Thyroid gland (tissue), 4 donors: ENCODE measurements around the gene ZZZ3. TPM values are rescaled to one million over a fixed set of nuclear protein-coding genes. Genes with fewer than 3 reads are reported as not detected.
"Not testable (repeated sequence)": the region's sequence is repeated elsewhere in the genome, so short reads cannot be mapped to it uniquely, and the experiment has no call there.

Experiments used
- DNase-seq, 2 donors: peaks; one replicate each; pipeline ENCODE4 v3.0.0-alpha.2; 2019
- H3K27ac ChIP-seq, 3 donors: fragments of 200-600 bp; sonication (generic); 1 replicate in 2 of 3; 2 replicates in 1 of 3; pipeline ENCODE4 v1.5.1; 2016 to 2019; ENCODE audit warnings: mild to moderate bottlenecking in 1 of 3, moderate library complexity in 1 of 3
- H3K27me3 ChIP-seq: fragments of 200-600 bp; sonication (generic); one replicate; pipeline ENCODE4 v1.5.1; 2019
- H3K36me3 ChIP-seq, 2 donors: fragments of 200-600 bp; sonication (generic); one replicate each; pipeline ENCODE4 v1.5.1; 2016 to 2019
- H3K4me1 ChIP-seq, 2 donors: fragments of 200-600 bp; sonication (generic); one replicate each; pipeline ENCODE4 v1.5.1; 2017 to 2019
- H3K4me3 ChIP-seq, 3 donors: fragments of 200-600 bp; sonication (generic); replicated peaks in 1 of 3; 1 replicate in 2 of 3; 2 replicates in 1 of 3; pipeline ENCODE4 v1.5.1; 2016; ENCODE audit warnings: mild to moderate bottlenecking in 1 of 3
- H3K9me3 ChIP-seq: fragments of 200-600 bp; sonication (generic); one replicate; pipeline ENCODE4 v1.5.1; 2017
- POLR2A ChIP-seq, 2 donors: fragments of 450-650 bp; IDR thresholded peaks; one replicate each; pipeline ENCODE4 v1.6.1; 2017; ENCODE audit warnings: antibody characterized with exemption in 2 of 2, mild to moderate bottlenecking in 2 of 2, moderate library complexity in 1 of 2
- WGBS, 2 donors: methylation state at CpG; one replicate each; pipeline ENCODE4 v1.1.5; 2017; 5-methylcytosine and 5-hydroxymethylcytosine counted together
- intact Hi-C: fragments of 100-400 bp; cut with DNase I; formaldehyde crosslinking; loops from one replicate; pipeline ENCODE4 v1.15.1; 2023
- total RNA-seq, 4 donors: library from RNA; depleted of rRNA; stranded (reverse); fragments of >200 nt; gene quantifications; one replicate each; pipeline ENCODE4 v1.2.3, GENCODE V29; 2016
- TF ChIP-seq, protein P1 (sequence below), 6 experiments: fragments of 200-600 bp in 3 of 6; fragments of 450-650 bp in 3 of 6; sonication (generic) in 3 of 6; IDR thresholded peaks; one replicate each; pipeline ENCODE4 v1.5.1; 2016 to 2019; ENCODE audit warnings: antibody characterized with exemption in 6 of 6, mild to moderate bottlenecking in 2 of 6, inconsistent platforms in 1 of 6, moderate library complexity in 1 of 6

The ZZZ3 gene
- total RNA-seq, 4 donors from 2014 or later: 114 to 178 (median 118) TPM

DNA sequence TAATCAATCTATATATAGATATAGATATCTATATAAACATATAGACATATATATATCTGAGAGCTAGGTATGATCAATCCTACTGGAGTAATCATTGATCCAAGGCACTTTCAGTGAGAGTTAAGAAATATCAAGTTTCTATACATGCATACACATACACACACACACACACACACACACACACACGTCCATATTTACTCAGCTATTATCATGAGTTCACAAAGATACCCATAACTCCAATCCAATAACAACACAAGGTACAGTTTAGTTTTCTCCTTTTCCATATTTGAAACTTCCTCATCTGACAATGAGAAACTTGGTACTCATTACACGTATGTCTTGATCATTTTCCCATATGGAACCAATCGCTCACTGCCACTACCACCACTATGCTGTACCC, 27.3 kb upstream of the ZZZ3 start:
- no peak overlapping the region for H3K27ac ChIP-seq
- intact Hi-C loops: no loop called here
- H3K36me3 ChIP-seq: peaks cover 26 to 50% of the 10 kb centered on the region in 2 donors
- DNase-seq: no peak
- TF ChIP-seq, protein P1, sequence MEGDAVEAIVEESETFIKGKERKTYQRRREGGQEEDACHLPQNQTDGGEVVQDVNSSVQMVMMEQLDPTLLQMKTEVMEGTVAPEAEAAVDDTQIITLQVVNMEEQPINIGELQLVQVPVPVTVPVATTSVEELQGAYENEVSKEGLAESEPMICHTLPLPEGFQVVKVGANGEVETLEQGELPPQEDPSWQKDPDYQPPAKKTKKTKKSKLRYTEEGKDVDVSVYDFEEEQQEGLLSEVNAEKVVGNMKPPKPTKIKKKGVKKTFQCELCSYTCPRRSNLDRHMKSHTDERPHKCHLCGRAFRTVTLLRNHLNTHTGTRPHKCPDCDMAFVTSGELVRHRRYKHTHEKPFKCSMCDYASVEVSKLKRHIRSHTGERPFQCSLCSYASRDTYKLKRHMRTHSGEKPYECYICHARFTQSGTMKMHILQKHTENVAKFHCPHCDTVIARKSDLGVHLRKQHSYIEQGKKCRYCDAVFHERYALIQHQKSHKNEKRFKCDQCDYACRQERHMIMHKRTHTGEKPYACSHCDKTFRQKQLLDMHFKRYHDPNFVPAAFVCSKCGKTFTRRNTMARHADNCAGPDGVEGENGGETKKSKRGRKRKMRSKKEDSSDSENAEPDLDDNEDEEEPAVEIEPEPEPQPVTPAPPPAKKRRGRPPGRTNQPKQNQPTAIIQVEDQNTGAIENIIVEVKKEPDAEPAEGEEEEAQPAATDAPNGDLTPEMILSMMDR (IDR thresholded peaks at IDR 0.05): no peak
- no peak for TF ChIP-seq POLR2A (IDR thresholded peaks at IDR 0.05)
- WGBS, 2 donors: 94 to 95% methylated on average over 3 of the region's 3 CpGs
- H3K9me3 ChIP-seq: no peaks in the 10 kb centered on the region
- H3K4me3 ChIP-seq: no peak overlapping the region
- H3K4me1 ChIP-seq: no peaks in the 10 kb centered on the region
- no peaks in the 10 kb centered on the region for H3K27me3 ChIP-seq

DNA sequence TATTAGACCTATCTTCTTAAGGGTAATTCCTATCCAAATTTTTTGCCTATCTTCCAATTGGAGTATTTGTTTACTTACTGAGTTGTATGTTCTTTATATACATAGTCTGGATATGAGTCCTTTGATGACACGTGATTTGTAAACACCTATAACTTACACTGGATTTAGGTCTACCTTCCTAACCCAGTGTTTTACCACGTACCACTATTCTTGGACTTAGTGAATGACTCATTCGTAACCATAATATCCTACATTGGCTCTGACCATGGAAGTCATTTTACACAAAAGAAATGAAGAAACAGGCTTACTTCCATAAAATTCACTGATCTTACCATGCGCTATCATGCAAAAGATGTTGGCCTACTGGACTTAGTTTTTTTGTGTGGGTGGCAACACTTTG, 23.9 kb upstream of the ZZZ3 start:
- WGBS, 2 donors: 97 to 98% methylated on average over 4 of the region's 4 CpGs
- Histone ChIP-seq H3K4me3 (no peak overlapping the region), H3K27me3 (no peaks in the 10 kb centered on the region), H3K27ac (no peak overlapping the region), H3K9me3 (no peaks in the 10 kb centered on the region), H3K4me1 (no peaks in the 10 kb centered on the region), H3K36me3 (peaks cover 18 to 38% of the 10 kb centered on the region in 2 donors)
- no peak for DNase-seq
- TF ChIP-seq, protein P1 (IDR thresholded peaks at IDR 0.05): no peak
- no peak for TF ChIP-seq POLR2A (IDR thresholded peaks at IDR 0.05)
- intact Hi-C loops: no loop called here

DNA sequence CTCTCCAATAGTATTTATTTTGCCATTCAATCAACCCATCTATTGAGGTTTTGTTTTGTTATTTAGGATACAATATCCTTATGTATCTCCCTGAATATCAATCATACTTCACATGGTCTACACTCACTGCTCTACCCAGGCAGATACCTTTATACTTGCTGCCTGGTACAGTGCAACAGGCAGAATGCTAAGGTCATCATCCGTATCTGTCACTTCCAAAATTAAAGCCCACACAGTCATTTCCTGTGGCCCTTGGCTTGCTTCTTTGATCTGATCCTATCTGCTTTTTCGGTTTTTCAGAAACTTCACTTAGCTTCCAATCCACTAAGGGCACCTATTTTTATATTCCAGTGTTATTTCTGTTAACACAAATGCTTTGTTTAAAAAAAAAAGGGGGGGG, 22.3 kb upstream of the ZZZ3 start:
- Histone ChIP-seq H3K36me3 (peaks cover 4 to 23% of the 10 kb centered on the region in 2 donors), H3K4me1 (no peaks in the 10 kb centered on the region), H3K27me3 (no peaks in the 10 kb centered on the region), H3K27ac (no peak overlapping the region), H3K9me3 (no peaks in the 10 kb centered on the region), H3K4me3 (no peak overlapping the region)
- TF ChIP-seq POLR2A (IDR thresholded peaks at IDR 0.05): no peak
- TF ChIP-seq, protein P1 (IDR thresholded peaks at IDR 0.05): no peak
- intact Hi-C loops: no loop called here
- no peak for DNase-seq
- 70 to 79% methylated on average over 2 of the region's 2 CpGs for WGBS, 2 donors

DNA sequence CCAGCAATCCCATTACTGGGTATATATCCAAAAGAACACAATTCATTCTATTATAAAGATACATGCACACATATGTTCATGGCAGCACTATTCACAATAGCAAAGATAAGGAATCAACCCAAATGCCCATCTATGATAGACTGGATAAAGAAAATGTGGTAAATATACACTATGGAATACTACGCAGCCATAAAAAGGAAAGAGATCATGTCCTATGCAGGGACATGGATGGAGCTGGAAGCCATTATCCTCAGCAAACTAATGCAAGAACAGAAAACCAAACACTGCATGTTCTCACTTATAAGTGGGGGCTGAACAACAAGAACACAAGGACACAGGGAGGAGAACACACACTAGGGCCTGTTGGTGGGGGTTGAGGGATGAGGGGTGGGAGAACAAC, 17.2 kb upstream of the ZZZ3 start:
- 95 to 100% methylated on average over 1 of the region's 1 CpG for WGBS, 2 donors
- H3K4me1 ChIP-seq, H3K9me3 ChIP-seq, H3K27me3 ChIP-seq, H3K4me3 ChIP-seq, H3K27ac ChIP-seq, intact Hi-C loops, DNase-seq: not testable (repeated sequence)
- peaks cover 4 to 16% of the 10 kb centered on the region in 2 donors for H3K36me3 ChIP-seq

DNA sequence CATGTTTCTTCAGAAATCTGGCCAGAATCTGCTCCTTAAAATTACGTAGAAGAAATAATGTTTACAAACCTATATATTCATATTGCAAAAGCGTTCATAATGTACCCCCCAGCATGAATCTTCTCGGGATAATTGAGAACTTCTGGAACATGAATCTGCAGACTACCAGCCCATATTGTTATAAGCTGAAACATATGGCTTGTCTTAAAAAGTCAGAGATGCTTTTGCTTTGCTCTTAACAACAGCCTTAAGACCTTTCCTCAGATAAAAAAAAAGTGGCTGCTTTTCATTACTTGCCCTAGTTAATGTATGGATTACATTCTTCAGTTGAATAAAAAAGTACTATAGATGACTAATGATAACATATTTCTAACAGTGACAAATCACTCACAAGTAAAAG, 15.0 kb upstream of the ZZZ3 start:
- no peaks in the 10 kb centered on the region for H3K27me3 ChIP-seq
- no peaks in the 10 kb centered on the region for H3K4me1 ChIP-seq
- H3K9me3 ChIP-seq: no peaks in the 10 kb centered on the region
- no peak for DNase-seq
- H3K4me3 ChIP-seq: no peak overlapping the region
- no peak overlapping the region for H3K27ac ChIP-seq
- TF ChIP-seq POLR2A (IDR thresholded peaks at IDR 0.05): no peak
- TF ChIP-seq, protein P1 (IDR thresholded peaks at IDR 0.05): no peak
- WGBS, 2 donors: 88 to 93% methylated on average over 3 of the region's 3 CpGs
- peaks cover 4 to 16% of the 10 kb centered on the region in 2 donors for H3K36me3 ChIP-seq
- intact Hi-C loops: no loop called here

DNA sequence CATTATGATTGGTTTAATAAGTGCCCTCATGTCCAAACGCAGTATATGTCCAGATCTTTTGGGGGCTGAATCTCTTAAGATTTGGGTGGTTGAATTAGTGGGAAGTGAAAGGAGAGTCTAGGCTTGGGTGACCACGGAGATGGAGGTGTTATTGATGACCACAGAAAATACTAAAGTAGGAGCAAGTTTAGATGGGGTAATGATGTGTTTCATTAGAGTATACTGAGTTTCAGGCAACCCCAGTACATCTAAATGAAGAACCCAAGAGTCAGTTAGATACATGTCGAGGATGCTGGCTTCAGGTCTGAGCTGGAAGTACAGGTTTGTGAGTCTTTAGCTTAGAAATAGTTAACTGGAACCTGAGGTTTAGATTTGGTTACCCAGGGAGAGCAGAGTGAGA, 6.5 kb upstream of the ZZZ3 start:
- 91 to 93% methylated on average over 3 of the region's 3 CpGs for whole genome bisulfite sequencing, 2 donors
- intact Hi-C loops: no loop called here
- H3K4me3 ChIP-seq: no peak overlapping the region

More for the DNA sequence above, 6.5 kb upstream of the ZZZ3 start:
- H3K9me3 ChIP-seq: no peaks in the 10 kb centered on the region
- no peaks in the 10 kb centered on the region for H3K36me3 ChIP-seq
- TF ChIP-seq, protein P1 (IDR thresholded peaks at IDR 0.05): no peak
- no peak for TF ChIP-seq POLR2A (IDR thresholded peaks at IDR 0.05)
- H3K27me3 ChIP-seq: no peaks in the 10 kb centered on the region
- peaks cover 4 to 6% of the 10 kb centered on the region in 2 donors for H3K4me1 ChIP-seq
- no peak for DNase-seq
- no peak overlapping the region for H3K27ac ChIP-seq
